WTC11 (cell line): ENCODE measurements around the gene LRRN4CL. TPM values are rescaled to one million over a fixed set of nuclear protein-coding genes. Genes with fewer than 3 reads are reported as not detected.
"Not testable (repeated sequence)": the region's sequence is repeated elsewhere in the genome, so short reads cannot be mapped to it uniquely, and the experiment has no call there.

Experiments
- ATAC-seq: fragments of 200-7000 bp; cut with Tn5 transposase; 2 replicates; pipeline ENCODE4 v1.10.0; 2021; ENCODE audit warnings: mild to moderate bottlenecking, moderate library complexity
- CTCF ChIA-PET: fragments of 300-600 bp; sonication (Branson Sonifier 250); formaldehyde crosslinking; loops from one replicate; lab custom pipeline; 2021; ENCODE audit warnings: antibody characterized with exemption; lab: Charles Lee
- POLR2A ChIA-PET: fragments of 350-600 bp; sonication (Branson Sonifier 250); formaldehyde crosslinking; loops from one replicate; lab custom pipeline; 2021; ENCODE audit warnings: antibody characterized with exemption; lab: Charles Lee
- DNase-seq: peaks from one replicate; pipeline ENCODE4 v3.0.0; 2021; ENCODE audit warnings: low spot score
- H3K27ac Mint-ChIP-seq: 2 replicates; pipeline ENCODE4 v1.8.0; 2021; ENCODE audit warnings: mixed read lengths
- H3K27me3 Mint-ChIP-seq: 2 replicates; pipeline ENCODE4 v1.8.0; 2021; ENCODE audit warnings: low read depth, mild to moderate bottlenecking, moderate library complexity, mixed read lengths
- H3K36me3 Mint-ChIP-seq: 2 replicates; pipeline ENCODE4 v1.8.0; 2021; ENCODE audit warnings: mixed read lengths
- H3K4me1 Mint-ChIP-seq: 2 replicates; pipeline ENCODE4 v1.8.0; 2022; ENCODE audit warnings: mixed read lengths
- H3K4me3 Mint-ChIP-seq: 2 replicates; pipeline ENCODE4 v1.8.0; 2021; ENCODE audit warnings: mild to moderate bottlenecking, moderate library complexity, mixed read lengths
- H3K9me3 Mint-ChIP-seq: 2 replicates; pipeline ENCODE4 v1.8.0; 2021; ENCODE audit warnings: mixed read lengths
- CBFB ChIP-seq: sonication (generic); formaldehyde crosslinking; IDR thresholded peaks from 2 replicates; pipeline ENCODE4 v1.8.1; 2022; ENCODE audit warnings: mild to moderate bottlenecking, low read depth, missing genetic modification reagents
- CREM ChIP-seq: sonication (generic); formaldehyde crosslinking; IDR thresholded peaks from 2 replicates; pipeline ENCODE4 v1.8.1; 2022; ENCODE audit warnings: mild to moderate bottlenecking, missing genetic modification reagents, moderate library complexity
- HMGA2 ChIP-seq: fragments of 250-450 bp; sonication (Bioruptor Pico); IDR thresholded peaks from 2 replicates; pipeline ENCODE4 v1.4.0; 2021; ENCODE audit warnings: mild to moderate bottlenecking, moderate library complexity
- OVOL2 ChIP-seq: fragments of 250-450 bp; sonication (Bioruptor Pico); IDR thresholded peaks from 2 replicates; pipeline ENCODE4 v1.9.0; 2021; ENCODE audit warnings: mild to moderate bottlenecking, borderline replicate concordance
- SOX15 ChIP-seq: fragments of 250-450 bp; sonication (Bioruptor Pico); IDR thresholded peaks from 2 replicates; pipeline ENCODE4 v1.9.0; 2021; ENCODE audit warnings: mild to moderate bottlenecking
- ZBTB21 ChIP-seq: sonication (generic); formaldehyde crosslinking; IDR thresholded peaks from 2 replicates; pipeline ENCODE4 v1.8.1; 2023; ENCODE audit warnings: mild to moderate bottlenecking, missing genetic modification reagents, borderline replicate concordance
- ZNF138 ChIP-seq: sonication (generic); formaldehyde crosslinking; conservative IDR thresholded peaks from 2 replicates; pipeline ENCODE4 v1.8.1; 2022; ENCODE audit warnings: mild to moderate bottlenecking, moderate library complexity, missing genetic modification reagents
- ZNF219 ChIP-seq: sonication (generic); formaldehyde crosslinking; IDR thresholded peaks from 2 replicates; pipeline ENCODE4 v1.8.0; 2023; ENCODE audit warnings: missing genetic modification reagents, mild to moderate bottlenecking, borderline replicate concordance
- ZNF263 ChIP-seq: sonication (generic); formaldehyde crosslinking; IDR thresholded peaks from 2 replicates; pipeline ENCODE4 v1.8.1; 2022; ENCODE audit warnings: low read depth, mild to moderate bottlenecking, moderate library complexity, missing genetic modification reagents
- ZNF317 ChIP-seq: sonication (generic); formaldehyde crosslinking; IDR thresholded peaks from 2 replicates; pipeline ENCODE4 v1.8.1; 2023; ENCODE audit warnings: low read depth, mild to moderate bottlenecking, moderate library complexity, missing genetic modification reagents, borderline replicate concordance
- ZNF423 ChIP-seq: fragments of 250-450 bp; sonication (Bioruptor Pico); IDR thresholded peaks from 2 replicates; pipeline ENCODE4 v2.1.2; 2022; ENCODE audit warnings: mild to moderate bottlenecking, moderate library complexity
- total RNA-seq: library from RNA; stranded (reverse); gene quantifications from 3 replicates; pipeline ENCODE4 v1.2.3, GENCODE V29; 2021
- TF ChIP-seq, protein P1 (sequence below): sonication (generic); formaldehyde crosslinking; IDR thresholded peaks from 2 replicates; pipeline ENCODE4 v1.8.1; 2023; ENCODE audit warnings: mild to moderate bottlenecking, missing genetic modification reagents
- TF ChIP-seq, protein P2 (sequence below): sonication (generic); formaldehyde crosslinking; IDR thresholded peaks from 2 replicates; pipeline ENCODE4 v1.8.1; 2022; ENCODE audit warnings: low read depth, mild to moderate bottlenecking, moderate library complexity, missing genetic modification reagents, borderline replicate concordance
- TF ChIP-seq, protein P3 (sequence below): sonication (generic); formaldehyde crosslinking; IDR thresholded peaks from 2 replicates; pipeline ENCODE4 v1.8.1; 2023; ENCODE audit warnings: mild to moderate bottlenecking, moderate library complexity, missing genetic modification reagents
- TF ChIP-seq, protein P4 (sequence below): sonication (generic); formaldehyde crosslinking; IDR thresholded peaks from 2 replicates; pipeline ENCODE4 v1.8.0; 2022; ENCODE audit warnings: mild to moderate bottlenecking, missing genetic modification reagents
- TF ChIP-seq, protein P5 (sequence below): fragments of 250-450 bp; sonication (Bioruptor Pico); conservative IDR thresholded peaks from 2 replicates; pipeline ENCODE4 v1.9.0; 2021; ENCODE audit warnings: mild to moderate bottlenecking

Gene LRRN4CL
- total RNA-seq, 1 experiment from 2014 or later, result 0.39 TPM

DNA sequence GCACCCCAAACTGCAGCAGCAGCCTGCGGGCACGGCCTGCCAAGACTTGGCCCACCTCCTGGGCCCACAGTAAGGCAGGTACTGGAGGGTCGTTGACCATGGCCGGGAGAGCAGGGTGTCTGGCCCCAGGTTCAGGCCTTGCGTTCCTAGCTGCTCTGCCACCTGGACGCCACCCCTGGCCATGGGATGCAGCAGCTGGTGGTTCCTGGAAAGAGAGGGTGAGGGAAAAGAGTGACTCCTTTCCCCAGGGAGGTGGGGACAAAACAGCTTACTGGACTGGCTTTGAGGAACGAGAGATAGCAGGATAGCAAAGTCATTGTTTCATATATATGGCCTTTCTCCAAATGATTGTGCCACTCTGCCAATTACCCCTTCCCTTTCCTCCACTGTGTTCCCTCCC is 16.1 kb upstream of the LRRN4CL start (continued):
- TF ChIP-seq SOX15 (CRISPR knock-in tag) (no peak), ZNF263 (CRISPR knock-in tag) (no peak), CBFB (CRISPR knock-in tag) (no peak), ZNF138 (no peak)
- TF ChIP-seq, protein P1, sequence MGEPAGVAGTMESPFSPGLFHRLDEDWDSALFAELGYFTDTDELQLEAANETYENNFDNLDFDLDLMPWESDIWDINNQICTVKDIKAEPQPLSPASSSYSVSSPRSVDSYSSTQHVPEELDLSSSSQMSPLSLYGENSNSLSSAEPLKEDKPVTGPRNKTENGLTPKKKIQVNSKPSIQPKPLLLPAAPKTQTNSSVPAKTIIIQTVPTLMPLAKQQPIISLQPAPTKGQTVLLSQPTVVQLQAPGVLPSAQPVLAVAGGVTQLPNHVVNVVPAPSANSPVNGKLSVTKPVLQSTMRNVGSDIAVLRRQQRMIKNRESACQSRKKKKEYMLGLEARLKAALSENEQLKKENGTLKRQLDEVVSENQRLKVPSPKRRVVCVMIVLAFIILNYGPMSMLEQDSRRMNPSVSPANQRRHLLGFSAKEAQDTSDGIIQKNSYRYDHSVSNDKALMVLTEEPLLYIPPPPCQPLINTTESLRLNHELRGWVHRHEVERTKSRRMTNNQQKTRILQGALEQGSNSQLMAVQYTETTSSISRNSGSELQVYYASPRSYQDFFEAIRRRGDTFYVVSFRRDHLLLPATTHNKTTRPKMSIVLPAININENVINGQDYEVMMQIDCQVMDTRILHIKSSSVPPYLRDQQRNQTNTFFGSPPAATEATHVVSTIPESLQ (CRISPR knock-in tag), result no peak
- TF ChIP-seq, all 79 proteins: peak for 0

DNA sequence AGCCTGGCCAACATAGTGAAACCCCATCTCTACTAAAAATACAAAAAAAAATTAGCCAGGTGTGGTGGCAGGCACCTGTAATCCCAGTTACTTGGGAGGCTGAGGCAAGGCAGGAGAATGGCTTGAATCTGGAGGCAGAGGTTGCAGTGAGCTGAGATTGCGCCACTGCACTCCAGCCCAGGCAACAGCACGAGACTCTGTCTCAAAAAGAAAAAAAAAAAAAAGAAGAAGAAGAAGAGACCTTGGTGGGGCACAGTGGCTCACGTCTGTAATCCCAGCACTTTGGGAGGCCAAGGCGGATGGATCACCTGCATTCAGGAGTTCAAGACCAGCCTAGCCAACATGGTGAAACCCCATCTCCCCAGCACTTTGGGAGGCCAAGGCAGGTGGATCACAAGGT is 14.6 kb upstream of the LRRN4CL start:
- Mint-ChIP-seq H3K36me3 (peaks cover 28% of the 10 kb centered on the region), H3K4me1 (peaks cover 28% of the 10 kb centered on the region)
- H3K27ac Mint-ChIP-seq, CTCF ChIA-PET, H3K9me3 Mint-ChIP-seq, H3K27me3 Mint-ChIP-seq, ATAC-seq, H3K4me3 Mint-ChIP-seq, DNase-seq: not testable (repeated sequence)
- POLR2A ChIA-PET, result interaction anchor here (0.6 to 1.1 kb wide), 2 partner anchors 14 to 39 kb away, joined by 3 to 8 read pairs; partner anchors contain the start of genes C11orf98, CSKMT and LRRN4CL

DNA sequence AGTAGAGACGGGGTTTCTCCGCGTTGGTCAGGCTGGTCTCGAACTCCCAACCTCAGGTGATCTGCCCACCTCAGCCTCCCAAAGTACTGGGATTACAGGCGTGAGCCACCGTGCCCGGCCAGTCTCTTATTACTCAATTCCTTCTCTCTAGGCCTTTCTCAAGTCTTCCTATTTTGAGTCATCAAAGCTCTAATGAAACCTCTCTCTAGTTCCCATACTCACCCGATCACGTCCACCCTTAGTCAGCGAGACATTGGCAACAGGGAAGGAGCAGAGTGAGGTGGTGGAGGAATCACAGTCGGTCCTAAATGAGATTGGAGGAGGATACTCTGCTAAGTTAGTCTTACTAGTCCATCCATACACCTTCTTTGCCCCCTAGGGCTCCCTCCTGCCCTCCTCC is 12.9 kb upstream of the LRRN4CL start:
- ChIA-PET CTCF (no interaction called here), POLR2A (no interaction called here)
- Mint-ChIP-seq H3K27ac (peak overlapping the region; percentile 62; the same call in 1 of the 2 replicates), H3K4me3 (no peak overlapping the region), H3K4me1 (peaks cover 13% of the 10 kb centered on the region), H3K36me3 (peaks cover 33% of the 10 kb centered on the region), H3K9me3 (no peaks in the 10 kb centered on the region), H3K27me3 (no peaks in the 10 kb centered on the region; the same call in 1 of the 2 replicates)
- DNase-seq, result no peak
- TF ChIP-seq, protein P2, sequence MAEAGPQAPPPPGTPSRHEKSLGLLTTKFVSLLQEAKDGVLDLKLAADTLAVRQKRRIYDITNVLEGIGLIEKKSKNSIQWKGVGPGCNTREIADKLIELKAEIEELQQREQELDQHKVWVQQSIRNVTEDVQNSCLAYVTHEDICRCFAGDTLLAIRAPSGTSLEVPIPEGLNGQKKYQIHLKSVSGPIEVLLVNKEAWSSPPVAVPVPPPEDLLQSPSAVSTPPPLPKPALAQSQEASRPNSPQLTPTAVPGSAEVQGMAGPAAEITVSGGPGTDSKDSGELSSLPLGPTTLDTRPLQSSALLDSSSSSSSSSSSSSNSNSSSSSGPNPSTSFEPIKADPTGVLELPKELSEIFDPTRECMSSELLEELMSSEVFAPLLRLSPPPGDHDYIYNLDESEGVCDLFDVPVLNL, result no peak
- TF ChIP-seq ZNF423 (CRISPR knock-in tag) (no peak), ZNF263 (CRISPR knock-in tag) (no peak), ZNF317 (CRISPR knock-in tag) (no peak), OVOL2 (CRISPR knock-in tag) (no peak), HMGA2 (no peak), ZNF219 (CRISPR knock-in tag) (no peak), SOX15 (CRISPR knock-in tag) (no peak), ZBTB21 (CRISPR knock-in tag) (no peak), CREM (no peak)
- TF ChIP-seq, protein P3, sequence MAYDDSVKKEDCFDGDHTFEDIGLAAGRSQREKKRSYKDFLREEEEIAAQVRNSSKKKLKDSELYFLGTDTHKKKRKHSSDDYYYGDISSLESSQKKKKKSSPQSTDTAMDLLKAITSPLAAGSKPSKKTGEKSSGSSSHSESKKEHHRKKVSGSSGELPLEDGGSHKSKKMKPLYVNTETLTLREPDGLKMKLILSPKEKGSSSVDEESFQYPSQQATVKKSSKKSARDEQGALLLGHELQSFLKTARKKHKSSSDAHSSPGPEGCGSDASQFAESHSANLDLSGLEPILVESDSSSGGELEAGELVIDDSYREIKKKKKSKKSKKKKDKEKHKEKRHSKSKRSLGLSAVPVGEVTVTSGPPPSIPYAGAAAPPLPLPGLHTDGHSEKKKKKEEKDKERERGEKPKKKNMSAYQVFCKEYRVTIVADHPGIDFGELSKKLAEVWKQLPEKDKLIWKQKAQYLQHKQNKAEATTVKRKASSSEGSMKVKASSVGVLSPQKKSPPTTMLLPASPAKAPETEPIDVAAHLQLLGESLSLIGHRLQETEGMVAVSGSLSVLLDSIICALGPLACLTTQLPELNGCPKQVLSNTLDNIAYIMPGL (CRISPR knock-in tag), result no peak
- TF ChIP-seq, protein P4, sequence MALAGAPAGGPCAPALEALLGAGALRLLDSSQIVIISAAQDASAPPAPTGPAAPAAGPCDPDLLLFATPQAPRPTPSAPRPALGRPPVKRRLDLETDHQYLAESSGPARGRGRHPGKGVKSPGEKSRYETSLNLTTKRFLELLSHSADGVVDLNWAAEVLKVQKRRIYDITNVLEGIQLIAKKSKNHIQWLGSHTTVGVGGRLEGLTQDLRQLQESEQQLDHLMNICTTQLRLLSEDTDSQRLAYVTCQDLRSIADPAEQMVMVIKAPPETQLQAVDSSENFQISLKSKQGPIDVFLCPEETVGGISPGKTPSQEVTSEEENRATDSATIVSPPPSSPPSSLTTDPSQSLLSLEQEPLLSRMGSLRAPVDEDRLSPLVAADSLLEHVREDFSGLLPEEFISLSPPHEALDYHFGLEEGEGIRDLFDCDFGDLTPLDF (CRISPR knock-in tag), result no peak
- TF ChIP-seq, protein P5, sequence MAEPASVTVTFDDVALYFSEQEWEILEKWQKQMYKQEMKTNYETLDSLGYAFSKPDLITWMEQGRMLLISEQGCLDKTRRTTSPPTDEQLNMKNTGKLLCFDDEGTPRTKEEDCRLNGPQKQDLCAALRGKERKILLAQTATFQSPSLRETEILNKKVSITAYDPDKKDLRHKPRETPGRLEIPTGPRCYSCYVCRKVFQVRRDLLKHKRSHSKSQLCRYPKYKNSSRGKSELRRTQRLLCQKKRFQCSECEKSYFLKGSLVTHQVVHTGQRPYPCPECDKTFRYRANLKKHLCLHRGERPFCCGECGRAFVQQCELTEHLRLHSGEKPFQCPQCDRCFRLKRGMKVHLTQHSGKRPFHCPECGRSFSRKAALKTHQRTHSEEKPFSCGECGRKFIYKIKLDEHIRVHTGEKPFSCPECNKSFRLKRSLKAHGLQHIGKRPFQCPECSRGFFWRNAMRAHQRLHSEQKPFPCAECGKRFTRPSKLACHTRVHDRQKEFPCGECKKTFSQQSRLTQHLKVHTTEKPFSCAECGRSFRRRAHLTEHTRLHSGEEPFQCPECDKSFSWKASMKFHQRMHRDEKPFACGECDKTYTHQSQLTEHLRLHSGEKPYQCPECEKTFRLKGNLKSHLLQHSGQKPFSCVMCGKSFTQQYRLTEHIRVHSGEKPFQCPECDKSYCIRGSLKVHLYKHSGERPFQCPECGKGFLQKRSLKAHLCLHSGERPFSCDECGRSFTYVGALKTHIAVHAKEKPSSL (CRISPR knock-in tag), result no peak
- no peak for ATAC-seq
